ENCODE data around the gene TNFRSF6B.

The TNFRSF6B gene

GRCh38 chr20:63700199-63701050 is 4.0 kb downstream of the TNFRSF6B start:
- H3K27me3 ChIP-seq (ENCODE audit: insufficient read depth, poor library complexity, severe bottlenecking): no peaks in the 10 kb centered on the region
- no peak overlapping the region for H3K4me3 ChIP-seq (ENCODE audit: severe bottlenecking)
- H3K9me3 ChIP-seq (ENCODE audit: severe bottlenecking): no peaks in the 10 kb centered on the region
- H3K36me3 ChIP-seq (ENCODE audit: low read depth): peaks cover 47% of the 10 kb centered on the region
- peak overlapping the region; percentile 96 for H3K27ac ChIP-seq (ENCODE audit: poor library complexity, severe bottlenecking)
- no peak for ATAC-seq (ENCODE audit: low read depth)
- peaks cover 32% of the 10 kb centered on the region for H3K4me1 ChIP-seq (ENCODE audit: insufficient read depth, poor library complexity, severe bottlenecking)
- TF ChIP-seq, protein P1, sequence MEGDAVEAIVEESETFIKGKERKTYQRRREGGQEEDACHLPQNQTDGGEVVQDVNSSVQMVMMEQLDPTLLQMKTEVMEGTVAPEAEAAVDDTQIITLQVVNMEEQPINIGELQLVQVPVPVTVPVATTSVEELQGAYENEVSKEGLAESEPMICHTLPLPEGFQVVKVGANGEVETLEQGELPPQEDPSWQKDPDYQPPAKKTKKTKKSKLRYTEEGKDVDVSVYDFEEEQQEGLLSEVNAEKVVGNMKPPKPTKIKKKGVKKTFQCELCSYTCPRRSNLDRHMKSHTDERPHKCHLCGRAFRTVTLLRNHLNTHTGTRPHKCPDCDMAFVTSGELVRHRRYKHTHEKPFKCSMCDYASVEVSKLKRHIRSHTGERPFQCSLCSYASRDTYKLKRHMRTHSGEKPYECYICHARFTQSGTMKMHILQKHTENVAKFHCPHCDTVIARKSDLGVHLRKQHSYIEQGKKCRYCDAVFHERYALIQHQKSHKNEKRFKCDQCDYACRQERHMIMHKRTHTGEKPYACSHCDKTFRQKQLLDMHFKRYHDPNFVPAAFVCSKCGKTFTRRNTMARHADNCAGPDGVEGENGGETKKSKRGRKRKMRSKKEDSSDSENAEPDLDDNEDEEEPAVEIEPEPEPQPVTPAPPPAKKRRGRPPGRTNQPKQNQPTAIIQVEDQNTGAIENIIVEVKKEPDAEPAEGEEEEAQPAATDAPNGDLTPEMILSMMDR (IDR thresholded peaks at IDR 0.05; ENCODE audit: poor library complexity, severe bottlenecking): no peak
- peak; percentile 88 for DNase-seq (ENCODE audit: low spot score)

GRCh38 chr20:63701051-63701328 is 4.5 kb downstream of the TNFRSF6B start:
- Histone ChIP-seq H3K27ac (ENCODE audit: poor library complexity, severe bottlenecking) (peak overlapping the region; percentile 96), H3K4me3 (ENCODE audit: severe bottlenecking) (no peak overlapping the region), H3K27me3 (ENCODE audit: insufficient read depth, poor library complexity, severe bottlenecking) (no peaks in the 10 kb centered on the region), H3K36me3 (ENCODE audit: low read depth) (peaks cover 49% of the 10 kb centered on the region), H3K4me1 (ENCODE audit: insufficient read depth, poor library complexity, severe bottlenecking) (peaks cover 29% of the 10 kb centered on the region), H3K9me3 (ENCODE audit: severe bottlenecking) (no peaks in the 10 kb centered on the region)
- ATAC-seq (ENCODE audit: low read depth) (no peak), DNase-seq (ENCODE audit: low spot score) (no peak)
- TF ChIP-seq, protein P1 (IDR thresholded peaks at IDR 0.05; ENCODE audit: poor library complexity, severe bottlenecking): no peak

DNA sequence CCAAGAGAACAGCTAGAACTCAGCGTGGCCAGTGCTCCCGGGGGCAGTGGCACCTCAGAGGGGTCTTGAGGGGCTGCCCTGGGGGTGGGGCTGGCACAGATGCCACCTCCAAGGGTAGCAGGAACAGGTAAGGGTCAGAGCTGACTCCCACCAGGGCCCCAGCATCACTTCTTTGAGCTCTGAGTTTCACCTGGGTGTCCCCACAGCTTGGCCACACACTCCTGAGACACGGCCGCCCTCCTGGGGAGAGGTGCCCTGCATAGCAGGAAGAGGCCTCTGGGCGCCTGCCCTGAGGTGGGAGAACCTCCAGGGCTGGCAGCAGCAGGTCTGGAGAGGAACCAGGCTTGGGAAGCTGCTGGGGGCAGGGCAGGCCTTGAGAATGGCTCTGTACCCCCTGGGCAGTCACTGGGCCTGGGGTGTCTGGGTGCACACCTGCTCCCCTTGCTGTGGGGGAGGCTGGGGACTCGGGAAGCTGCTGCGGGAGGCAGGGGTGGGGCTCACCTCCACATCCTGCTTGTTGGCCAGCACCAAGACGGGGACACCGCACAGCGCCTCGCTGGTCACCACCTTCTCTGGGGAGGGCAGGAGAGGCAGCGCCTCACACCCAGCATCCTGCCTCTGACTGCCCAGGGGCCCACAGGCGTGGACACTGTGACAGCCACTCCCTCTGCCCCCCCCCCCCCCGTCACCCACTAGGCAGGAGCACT is 5.0 kb downstream of the TNFRSF6B start:
- TF ChIP-seq, protein P1 (IDR thresholded peaks at IDR 0.05; ENCODE audit: poor library complexity, severe bottlenecking): no peak
- Histone ChIP-seq H3K27me3 (ENCODE audit: insufficient read depth, poor library complexity, severe bottlenecking) (no peaks in the 10 kb centered on the region), H3K9me3 (ENCODE audit: severe bottlenecking) (no peaks in the 10 kb centered on the region), H3K4me3 (ENCODE audit: severe bottlenecking) (no peak overlapping the region), H3K27ac (ENCODE audit: poor library complexity, severe bottlenecking) (peak overlapping the region; percentile 96), H3K4me1 (ENCODE audit: insufficient read depth, poor library complexity, severe bottlenecking) (peaks cover 31% of the 10 kb centered on the region), H3K36me3 (ENCODE audit: low read depth) (peaks cover 52% of the 10 kb centered on the region)
- ATAC-seq (ENCODE audit: low read depth) (no peak), DNase-seq (ENCODE audit: low spot score) (peak; percentile 88)

DNA sequence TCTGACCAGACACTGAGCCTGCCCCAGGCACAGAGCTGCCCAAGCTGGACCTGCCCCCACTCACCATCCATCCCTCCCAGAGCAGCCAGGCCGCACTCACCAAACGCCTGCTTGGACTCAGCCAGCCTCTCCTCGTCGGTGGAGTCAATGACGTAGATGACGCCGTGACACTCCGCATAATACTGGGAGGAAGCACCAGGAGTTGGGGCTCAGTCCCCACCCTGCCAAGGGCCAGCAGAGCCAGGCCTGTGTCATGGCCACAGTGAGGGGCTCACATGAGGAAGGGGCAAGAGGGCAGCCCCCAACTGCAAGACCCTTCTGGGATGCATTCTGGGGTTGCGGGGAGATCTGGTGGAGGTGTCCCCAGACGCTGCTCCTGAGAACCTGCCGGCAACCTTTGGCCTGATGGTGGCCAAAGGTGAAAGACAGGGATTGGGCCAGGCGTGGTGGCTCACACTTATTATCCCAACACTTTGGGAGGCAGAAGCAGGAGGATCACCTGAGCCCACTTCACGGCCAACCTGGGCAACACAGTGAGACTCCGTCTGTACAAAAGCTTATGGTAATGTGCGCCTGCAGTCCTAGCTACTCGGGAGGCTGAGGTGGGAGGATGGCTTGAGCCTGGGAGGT is 5.7 kb downstream of the TNFRSF6B start:
- ATAC-seq (ENCODE audit: low read depth) (no peak), DNase-seq (ENCODE audit: low spot score) (peak; percentile 88)
- TF ChIP-seq, protein P1 (IDR thresholded peaks at IDR 0.05; ENCODE audit: poor library complexity, severe bottlenecking): no peak
- H3K4me1 ChIP-seq (ENCODE audit: insufficient read depth, poor library complexity, severe bottlenecking): peaks cover 33% of the 10 kb centered on the region
- H3K36me3 ChIP-seq (ENCODE audit: low read depth): peaks cover 55% of the 10 kb centered on the region
- no peaks in the 10 kb centered on the region for H3K27me3 ChIP-seq (ENCODE audit: insufficient read depth, poor library complexity, severe bottlenecking)
- no peak overlapping the region for H3K4me3 ChIP-seq (ENCODE audit: severe bottlenecking)
- no peaks in the 10 kb centered on the region for H3K9me3 ChIP-seq (ENCODE audit: severe bottlenecking)
- peak overlapping the region; percentile 96 for H3K27ac ChIP-seq (ENCODE audit: poor library complexity, severe bottlenecking)
